Activated CD8-positive, alpha-beta memory T cell treated with anti-CD3 and anti-CD28 coated beads, Interleukin-2, amount 50 U/mL, for 1 hour (primary cell): ENCODE data around the gene LEMD2.

Source experiments
- DNase-seq: peaks from one replicate; pipeline ENCODE4 v3.0.0-alpha.2; 2020; ENCODE audit errors: extremely low read depth

LEMD2 gene

GRCh38 chr6:33756211-33756954 lies 32.5 kb downstream of the LEMD2 start:
- DNase-seq: no peak

GRCh38 chr6:33755070-33755869 lies 33.7 kb downstream of the LEMD2 start:
- no peak for DNase-seq

- DNase-seq: no peak
Measured at GRCh38 chr6:33754222-33754621, 34.7 kb downstream of the LEMD2 start.

- no peak for DNase-seq
Measured at GRCh38 chr6:33752646-33753015, 36.3 kb downstream of the LEMD2 start.

- DNase-seq: no peak
Measured at GRCh38 chr6:33751771-33752645, 36.9 kb downstream of the LEMD2 start.

GRCh38 chr6:33750244-33750991 lies 38.5 kb downstream of the LEMD2 start:
- DNase-seq: no peak

GRCh38 chr6:33749401-33749800 lies 39.5 kb downstream of the LEMD2 start:
- DNase-seq: no peak

GRCh38 chr6:33748841-33749240 lies 40.1 kb downstream of the LEMD2 start:
- DNase-seq: no peak

GRCh38 chr6:33747823-33748222 lies 41.1 kb downstream of the LEMD2 start:
- DNase-seq: no peak

GRCh38 chr6:33746651-33747100 lies 42.3 kb downstream of the LEMD2 start, which contains the start of gene IP6K3:
Gene IP6K3, minus strand, starts transcription at chr6:33746905. Its CDS starts 11,429 bp downstream, at chr6:33735476.
- no peak for DNase-seq

- no peak for DNase-seq
Measured at GRCh38 chr6:33746036-33746600, 42.8 kb downstream of the LEMD2 start.

GRCh38 chr6:33745548-33745947 lies 43.4 kb downstream of the LEMD2 start:
- no peak for DNase-seq

GRCh38 chr6:33744895-33745546 lies 43.9 kb downstream of the LEMD2 start:
- no peak for DNase-seq

GRCh38 chr6:33744001-33744848 lies 44.7 kb downstream of the LEMD2 start:
- peak; percentile 34 for DNase-seq

GRCh38 chr6:33742837-33743236 lies 46.1 kb downstream of the LEMD2 start:
- no peak for DNase-seq

- DNase-seq: no peak
Measured at GRCh38 chr6:33742092-33742491, 46.8 kb downstream of the LEMD2 start.

GRCh38 chr6:33740794-33741193 lies 48.1 kb downstream of the LEMD2 start:
- DNase-seq: no peak

GRCh38 chr6:33740204-33740608 lies 48.7 kb downstream of the LEMD2 start:
- DNase-seq: no peak

GRCh38 chr6:33739571-33739970 lies 49.4 kb downstream of the LEMD2 start:
- DNase-seq: no peak
